Measurements from ENCODE around the gene TEX19. TPM values are rescaled to one million over a fixed set of nuclear protein-coding genes. Genes with fewer than 3 reads are reported as not detected.

Gene TEX19
- total and polyA plus RNA-seq, 2 of the 8 experiments (the other 6 are each of a cell fraction or from before 2014, with no cell fraction given): 0.54 to 0.80 TPM

GRCh38 chr17:82339634-82340580 lies 19.1 kb upstream of the TEX19 start (continued):
- TF ChIP-seq EZH2 (IDR thresholded peaks at IDR 0.05; ENCODE audit: low read depth, low read length, severe bottlenecking) (no peak), PHF8 (conservative IDR thresholded peaks at IDR 0.05; ENCODE audit: low read depth, low read length) (no peak), EP300 (IDR thresholded peaks at IDR 0.05; ENCODE audit: borderline replicate concordance in 1 of 2, low read depth in 2 of 2, low read length in 2 of 2) (no peak)
